DND-41 (cell line): ENCODE measurements around the gene ULK1.

Experiments
- CTCF ChIP-seq: IDR thresholded peaks from 2 replicates; pipeline ENCODE4 v1.5.1; 2012; ENCODE audit warnings: borderline replicate concordance, low read length, moderate library complexity, mild to moderate bottlenecking; ENCODE audit not compliant: poor library complexity, severe bottlenecking; ENCODE audit errors: extremely low read depth
- EZH2 ChIP-seq: IDR thresholded peaks from 3 replicates; pipeline ENCODE4 v1.6.1; 2012; ENCODE audit warnings: borderline replicate concordance, low read depth, mild to moderate bottlenecking, moderate library complexity, low read length, inconsistent platforms; ENCODE audit not compliant: severe bottlenecking

- no peak for TF ChIP-seq EZH2
- TF ChIP-seq CTCF = no peak
Observed at GRCh38 chr12:131900397-131900796, 6.0 kb downstream of the ULK1 start.
